Endothelial cell of umbilical vein (primary cell): ENCODE measurements around the gene RCAN3. TPM values are rescaled to one million over a fixed set of nuclear protein-coding genes. Genes with fewer than 3 reads are reported as not detected.

Experiments used
- BruUV-seq: library from RNA; stranded (reverse); fragments of 400-500 nt; replicated peaks from 2 replicates; lab custom pipeline; 2021; lab: Mats Ljungman, UMichigan
- CTCF ChIA-PET: fragments of 300-600, 350-600 bp; sonication (Branson Sonifier 250); formaldehyde crosslinking; loops from one replicate; lab custom pipeline; 2021; ENCODE audit warnings: antibody characterized with exemption, inconsistent platforms; lab: Charles Lee
- POLR2A ChIA-PET: fragments of 300-600, 350-600 bp; sonication (Branson Sonifier 250); formaldehyde crosslinking; loops from one replicate; lab custom pipeline; 2021; ENCODE audit warnings: antibody characterized with exemption, inconsistent platforms; lab: Charles Lee
- DNase-seq: peaks from one replicate; pipeline ENCODE4 v3.0.0-alpha.2; 2011; ENCODE audit warnings: low read depth, low spot score
- FAIRE-seq: peaks from 2 replicates; lab custom pipeline; 2011; peaks lifted over from hg19 to GRCh38; lab: Jason Lieb, UNC
- H2AFZ ChIP-seq: 2 replicates; pipeline ENCODE4 v1.6.0; 2012; ENCODE audit warnings: low read depth, low read length, control low read depth, inconsistent platforms
- H3K27ac ChIP-seq: 2 replicates; pipeline ENCODE4 v1.5.1; 2011; ENCODE audit warnings: low read depth, mild to moderate bottlenecking, control low read depth, low read length, moderate library complexity; ENCODE audit not compliant: insufficient read depth
- H3K27me3 ChIP-seq, 2 experiments: 2 replicates each; pipeline versions ENCODE4 v1.6.0 to v1.6.1; 2011; ENCODE audit warnings: low read length in 2 of 2, mixed read lengths in 1 of 2; ENCODE audit not compliant: control insufficient read depth in 2 of 2, insufficient read depth in 2 of 2
- H3K36me3 ChIP-seq, 2 experiments: 2 replicates in 1 of 2; 3 replicates in 1 of 2; pipeline ENCODE4 v1.5.1; 2011; ENCODE audit warnings: low read length in 2 of 2, mild to moderate bottlenecking in 1 of 2, moderate library complexity in 1 of 2; ENCODE audit not compliant: control insufficient read depth in 2 of 2, insufficient read depth in 2 of 2; ENCODE audit errors: extremely low read depth in 1 of 2
- H3K4me1 ChIP-seq: 3 replicates; pipeline ENCODE4 v1.5.1; 2011; ENCODE audit warnings: mild to moderate bottlenecking, low read length; ENCODE audit not compliant: control insufficient read depth, insufficient read depth; ENCODE audit errors: extremely low read depth
- H3K4me2 ChIP-seq: 2 replicates; pipeline ENCODE4 v1.6.1; 2011; ENCODE audit warnings: low read length, control low read depth, mixed read lengths; ENCODE audit not compliant: insufficient read depth
- H3K4me3 ChIP-seq, 3 experiments: fragments of 200-600 bp in 1 of 3; sonication (generic), shearing (Covaris generic) in 1 of 3; replicated peaks in 1 of 3; 2 replicates each; pipeline ENCODE4 v1.5.1; 2011 to 2016; ENCODE audit warnings: control low read depth in 3 of 3, low read length in 3 of 3, mild to moderate bottlenecking in 2 of 3, inconsistent platforms in 1 of 3, low read depth in 1 of 3, moderate library complexity in 1 of 3; ENCODE audit not compliant: insufficient read depth in 1 of 3
- H3K79me2 ChIP-seq: 2 replicates; pipeline ENCODE4 v1.6.0; 2012; ENCODE audit warnings: low read length, inconsistent platforms; ENCODE audit not compliant: control insufficient read depth, insufficient read depth
- H3K9ac ChIP-seq: replicated peaks from 2 replicates; pipeline ENCODE3; 2011; ENCODE audit warnings: low read length, control low read depth; ENCODE audit not compliant: insufficient read depth; ENCODE audit errors: extremely low read depth
- H3K9me1 ChIP-seq: replicated peaks from 3 replicates; pipeline ENCODE4 v1.6.0; 2011; ENCODE audit warnings: mild to moderate bottlenecking, low read length; ENCODE audit not compliant: control insufficient read depth, insufficient read depth; ENCODE audit errors: extremely low read depth
- H3K9me3 ChIP-seq: replicated peaks from 2 replicates; pipeline ENCODE4 v1.5.1; 2012; ENCODE audit warnings: low read length, inconsistent platforms; ENCODE audit not compliant: control insufficient read depth, insufficient read depth
- H4K20me1 ChIP-seq: replicated peaks from 2 replicates; pipeline ENCODE3; 2011; ENCODE audit warnings: mild to moderate bottlenecking, low read length; ENCODE audit not compliant: control insufficient read depth, insufficient read depth; ENCODE audit errors: extremely low read depth
- EZH2 ChIP-seq: IDR thresholded peaks from 2 replicates; pipeline ENCODE4 v1.6.1; 2012; ENCODE audit warnings: borderline replicate concordance, low read depth, mild to moderate bottlenecking, moderate library complexity, low read length, inconsistent platforms; ENCODE audit not compliant: severe bottlenecking
- FOS ChIP-seq: IDR thresholded peaks from 2 replicates; pipeline ENCODE4 v1.6.1; 2011; ENCODE audit warnings: mild to moderate bottlenecking, low read length, moderate library complexity, borderline replicate concordance; ENCODE audit not compliant: insufficient read depth
- JUN ChIP-seq: IDR thresholded peaks from 2 replicates; pipeline ENCODE4 v1.6.1; 2011; ENCODE audit warnings: borderline replicate concordance, low read depth; ENCODE audit not compliant: insufficient read length, insufficient read depth
- POLR2A ChIP-seq: IDR thresholded peaks from 2 replicates; pipeline ENCODE4 v1.6.1; 2012; ENCODE audit warnings: low read depth, mild to moderate bottlenecking, control low read depth, low read length
- dilution Hi-C: fragments of 300-500 bp; cut with MboI; formaldehyde crosslinking; loops from one replicate; pipeline ENCODE4 v1.15.0; 2019; ENCODE audit warnings: low sequenced_read_pairs; ENCODE audit not compliant: extremely low pct_ligation_motif_present
- intact Hi-C: fragments of 100-400 bp; cut with micrococcal nuclease; formaldehyde crosslinking; loops from one replicate; pipeline ENCODE4 v1.10.0; 2022
- polyA plus RNA-seq, 4 experiments: library from polyadenylated mRNA; depleted of rRNA in 3 of 4; stranded (reverse) in 3 of 4; unstranded in 1 of 4; fragments of >200 nt; gene quantifications; 2 replicates each; pipeline versions ENCODE4 v1.2.1 to v1.2.3, GENCODE V29; 2011 to 2012; ENCODE audit warnings: missing spikeins in 1 of 4
- total RNA-seq: library from RNA; stranded (reverse); gene quantifications from 2 replicates; pipeline ENCODE4 v1.2.3, GENCODE V29; 2021
- TF ChIP-seq, protein P1 (sequence below), 2 donors: IDR thresholded peaks; 1 replicate in 1 of 2; 2 replicates in 1 of 2; pipeline ENCODE4 v1.5.1; 2011; ENCODE audit warnings: low read length in 2 of 2, mild to moderate bottlenecking in 2 of 2, moderate library complexity in 2 of 2, control low read depth in 1 of 2, inconsistent platforms in 1 of 2, low read depth in 1 of 2; ENCODE audit not compliant: insufficient read depth in 1 of 2; ENCODE audit errors: extremely low read depth in 1 of 2

The RCAN3 gene
- total and polyA plus RNA-seq, 2 donors (not counting 3 experiments of a cell fraction or from before 2014, with no cell fraction given): 0.99 to 5.1 TPM

DNA sequence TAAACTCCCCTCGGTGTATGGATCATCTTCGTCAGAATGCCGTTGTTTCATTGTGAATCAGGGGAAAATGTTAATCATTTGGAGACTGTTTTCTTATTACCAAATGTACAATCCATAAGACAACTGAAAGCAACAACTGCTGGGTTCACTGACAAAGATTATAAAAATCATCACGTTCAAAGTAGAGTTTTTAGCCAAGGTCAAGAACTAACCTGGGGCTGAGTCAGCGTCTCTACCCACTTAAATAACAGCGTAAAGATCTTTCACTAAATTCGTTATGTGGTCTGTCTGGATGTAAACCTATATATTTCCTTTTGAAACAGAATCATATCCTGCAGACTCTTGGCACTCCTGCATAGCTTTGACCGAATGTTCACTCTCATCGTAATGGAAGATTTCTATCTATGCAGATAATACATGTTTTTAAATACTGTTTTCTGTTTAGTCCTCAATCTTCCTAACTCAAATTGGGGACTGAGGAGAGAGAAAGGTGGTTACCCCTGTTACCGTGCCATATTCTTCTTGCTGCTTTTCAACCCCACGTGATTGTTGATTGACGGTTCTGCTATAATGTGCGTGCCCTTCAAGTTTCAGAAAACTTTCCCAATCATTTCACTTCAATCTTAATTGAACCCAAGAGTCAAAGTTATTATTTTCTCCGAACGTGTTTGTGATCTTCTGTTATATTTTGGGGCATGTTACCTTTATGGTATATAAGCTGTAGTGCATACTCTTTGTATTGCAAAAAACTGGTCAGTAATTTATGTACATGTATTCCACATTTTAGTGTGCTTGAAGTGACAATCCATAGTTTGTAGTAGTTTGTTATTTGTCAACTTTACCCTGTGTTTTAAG lies 37.6 kb downstream of the RCAN3 start:
- H3K27ac ChIP-seq: no peak overlapping the region
- no peaks in the 10 kb centered on the region for H3K36me3 ChIP-seq
- H3K9me3 ChIP-seq: no peaks in the 10 kb centered on the region
- FAIRE-seq (no peak), DNase-seq (no peak)
- H3K4me3 ChIP-seq: no peak overlapping the region
- dilution Hi-C loops: no loop called here
- no TSS peak for BruUV-seq
- peaks cover 3% of the 10 kb centered on the region for H3K4me1 ChIP-seq
- ChIA-PET CTCF (interaction anchor here (0.9 to 2.4 kb wide), 4 partner anchors 13 to 341 kb away, joined by 3 to 21 read pairs (median 6); no protein-coding TSS in a partner anchor), POLR2A (no interaction called here)
- H3K79me2 ChIP-seq: no peaks in the 10 kb centered on the region
- no peaks in the 10 kb centered on the region for H4K20me1 ChIP-seq
- H3K9ac ChIP-seq: no peak overlapping the region
- H3K9me1 ChIP-seq: no peaks in the 10 kb centered on the region
- no peak overlapping the region for H3K4me2 ChIP-seq
- intact Hi-C loops: no loop called here
- peaks cover 0 to 2% of the 10 kb centered on the region in 2 experiments for H3K27me3 ChIP-seq
- H2AFZ ChIP-seq: no peak overlapping the region
- TF ChIP-seq, protein P1, sequence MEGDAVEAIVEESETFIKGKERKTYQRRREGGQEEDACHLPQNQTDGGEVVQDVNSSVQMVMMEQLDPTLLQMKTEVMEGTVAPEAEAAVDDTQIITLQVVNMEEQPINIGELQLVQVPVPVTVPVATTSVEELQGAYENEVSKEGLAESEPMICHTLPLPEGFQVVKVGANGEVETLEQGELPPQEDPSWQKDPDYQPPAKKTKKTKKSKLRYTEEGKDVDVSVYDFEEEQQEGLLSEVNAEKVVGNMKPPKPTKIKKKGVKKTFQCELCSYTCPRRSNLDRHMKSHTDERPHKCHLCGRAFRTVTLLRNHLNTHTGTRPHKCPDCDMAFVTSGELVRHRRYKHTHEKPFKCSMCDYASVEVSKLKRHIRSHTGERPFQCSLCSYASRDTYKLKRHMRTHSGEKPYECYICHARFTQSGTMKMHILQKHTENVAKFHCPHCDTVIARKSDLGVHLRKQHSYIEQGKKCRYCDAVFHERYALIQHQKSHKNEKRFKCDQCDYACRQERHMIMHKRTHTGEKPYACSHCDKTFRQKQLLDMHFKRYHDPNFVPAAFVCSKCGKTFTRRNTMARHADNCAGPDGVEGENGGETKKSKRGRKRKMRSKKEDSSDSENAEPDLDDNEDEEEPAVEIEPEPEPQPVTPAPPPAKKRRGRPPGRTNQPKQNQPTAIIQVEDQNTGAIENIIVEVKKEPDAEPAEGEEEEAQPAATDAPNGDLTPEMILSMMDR (IDR thresholded peaks at IDR 0.05; ENCODE audit: extremely low read depth in 1 of 2, insufficient read depth in 1 of 2, low read depth in 1 of 2, low read length in 2 of 2): no peak
- TF ChIP-seq POLR2A: no peak
- no peak for TF ChIP-seq EZH2
- no peak for TF ChIP-seq JUN
- no peak for TF ChIP-seq FOS
